T-cell (primary cell): ENCODE results near the gene SPDYE4. TPM values are rescaled to one million over a fixed set of nuclear protein-coding genes. Genes with fewer than 3 reads are reported as not detected.

Source experiments
- ATAC-seq, 4 experiments: fragments of 200-7000 bp in 3 of 4; fragments of 150-1000 bp in 1 of 4; cut with Tn5 transposase; replicated peaks in 1 of 4; 1 replicate in 3 of 4; 2 replicates in 1 of 4; pipeline ENCODE4 v1.10.0; 2021; ENCODE audit warnings: moderate library complexity in 3 of 4, mild to moderate bottlenecking in 2 of 4, moderate number of reproducible peaks in 1 of 4
- CTCF ChIA-PET, 2 donors: fragments of 300-600 bp; sonication (Branson Sonifier 250); formaldehyde crosslinking; loops; one replicate each; lab custom pipeline; 2022; ENCODE audit warnings: antibody characterized with exemption in 2 of 2; lab: Charles Lee
- POLR2A ChIA-PET, 2 donors: fragments of 300-600 bp; sonication (Branson Sonifier 250); formaldehyde crosslinking; loops; one replicate each; lab custom pipeline; 2022; ENCODE audit warnings: antibody characterized with exemption in 2 of 2; lab: Charles Lee
- DNase-seq, 35 experiments: peaks; one replicate each; pipeline versions ENCODE4 v3.0.0 to v3.0.0-alpha.2; 2013 to 2023
- H3K27ac ChIP-seq: one replicate; pipeline ENCODE4 v1.5.1; 2013; ENCODE audit warnings: low read length
- H3K27me3 ChIP-seq, 2 experiments: replicated peaks in 1 of 2; 1 replicate in 1 of 2; 2 replicates in 1 of 2; pipeline versions ENCODE4 v1.6.1 to v1.7.0; 2013; ENCODE audit warnings: low read length in 1 of 2, mixed read lengths in 1 of 2; ENCODE audit not compliant: control insufficient read depth in 2 of 2, insufficient read depth in 2 of 2; ENCODE audit errors: extremely low read depth in 1 of 2
- H3K36me3 ChIP-seq, 2 donors: 1 replicate in 1 of 2; 2 replicates in 1 of 2; pipeline versions ENCODE4 v1.6.1 to v1.7.0; 2013; ENCODE audit warnings: low read length in 1 of 2; ENCODE audit not compliant: control insufficient read depth in 2 of 2, insufficient read depth in 1 of 2; ENCODE audit errors: extremely low read depth in 1 of 2
- H3K4me1 ChIP-seq, 2 experiments: 1 replicate in 1 of 2; 2 replicates in 1 of 2; pipeline versions ENCODE4 v1.6.1 to v1.7.0; 2013; ENCODE audit warnings: low read length in 2 of 2, mixed read lengths in 1 of 2; ENCODE audit not compliant: insufficient read depth in 2 of 2, control insufficient read depth in 1 of 2; ENCODE audit errors: extremely low read depth in 1 of 2
- H3K4me3 ChIP-seq, 2 donors: 1 replicate in 1 of 2; 2 replicates in 1 of 2; pipeline versions ENCODE4 v1.5.1 to v1.7.0; 2013; ENCODE audit warnings: mild to moderate bottlenecking in 2 of 2, low read length in 1 of 2, moderate library complexity in 1 of 2; ENCODE audit not compliant: control insufficient read depth in 1 of 2; ENCODE audit errors: extremely low read depth in 1 of 2
- H3K9me3 ChIP-seq: 2 replicates; pipeline ENCODE4 v1.7.0; 2013
- H3K27ac Mint-ChIP-seq, 2 donors: one replicate each; pipeline ENCODE4 v1.8.0; 2020 to 2021; ENCODE audit warnings: mild to moderate bottlenecking in 2 of 2, mixed read lengths in 2 of 2
- H3K27me3 Mint-ChIP-seq, 2 donors: one replicate each; pipeline ENCODE4 v1.8.0; 2021 to 2022; ENCODE audit warnings: mixed read lengths in 2 of 2
- H3K36me3 Mint-ChIP-seq: one replicate; pipeline ENCODE4 v1.8.0; 2021; ENCODE audit warnings: mixed read lengths
- H3K4me1 Mint-ChIP-seq, 3 donors: one replicate each; pipeline ENCODE4 v1.8.0; 2020 to 2022; ENCODE audit warnings: mixed read lengths in 3 of 3, mild to moderate bottlenecking in 1 of 3
- H3K4me3 Mint-ChIP-seq, 3 donors: one replicate each; pipeline ENCODE4 v1.8.0; 2020 to 2022; ENCODE audit warnings: mild to moderate bottlenecking in 3 of 3, mixed read lengths in 3 of 3, moderate library complexity in 3 of 3
- H3K9me3 Mint-ChIP-seq, 3 donors: one replicate each; pipeline ENCODE4 v1.8.0; 2020 to 2022; ENCODE audit warnings: mixed read lengths in 3 of 3
- WGBS: methylation state at CpG from one replicate; pipeline ENCODE4 v1.1.5; 2013; ENCODE audit warnings: missing lambda C conversion rate; ENCODE audit not compliant: insufficient coverage; 5-methylcytosine and 5-hydroxymethylcytosine counted together
- total RNA-seq, 35 experiments: library from RNA in 6 of 35; stranded (reverse) in 6 of 35; fragments of 120-200 nt in 1 of 35; gene quantifications; one replicate each; pipeline versions ENCODE4 v1.2.1 to v1.2.4 and lab custom pipeline; 2013 to 2026

The SPDYE4 gene
- total RNA-seq, 5 donors from 2014 or later (not counting 1 experiment from before 2014, with no cell fraction given) = not detected

DNA sequence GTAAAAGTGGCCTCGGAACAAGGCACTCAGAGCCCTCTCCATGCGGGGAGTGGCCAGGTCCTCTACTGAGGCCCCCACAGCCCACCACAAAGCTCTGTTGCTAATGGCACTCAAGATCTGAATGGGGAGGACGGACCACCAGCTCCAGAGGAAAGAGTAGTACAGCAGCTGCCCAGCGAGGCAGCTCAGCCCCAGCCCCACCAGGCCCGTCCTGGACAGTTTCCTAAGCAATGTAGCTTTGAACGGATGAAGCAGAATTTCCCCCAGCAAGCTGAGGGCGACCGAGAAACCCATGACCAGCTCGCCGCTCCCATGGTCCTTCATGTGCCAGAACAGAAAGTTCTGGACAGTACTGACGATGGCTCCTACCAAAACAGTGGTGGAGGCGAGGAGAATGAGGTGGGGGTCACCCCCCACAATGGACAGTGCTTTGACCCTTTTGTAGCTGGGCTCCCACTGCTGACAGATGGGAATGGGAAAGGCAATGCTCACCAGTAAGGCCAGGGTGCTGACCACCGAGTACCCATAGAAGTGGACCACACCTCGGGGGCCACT lies 39.4 kb upstream of the SPDYE4 start:
- H3K4me3 Mint-ChIP-seq = no peak overlapping the region
- no peaks in the 10 kb centered on the region for H3K9me3 Mint-ChIP-seq
- peaks cover 0 to 11% of the 10 kb centered on the region in 2 donors for H3K36me3 ChIP-seq
- ATAC-seq (no peak), DNase-seq (no peak)
- peaks cover 0 to 4% of the 10 kb centered on the region in 2 donors for H3K27me3 Mint-ChIP-seq
- CTCF ChIA-PET = no interaction called here
- H3K4me1 ChIP-seq = no peaks in the 10 kb centered on the region
- no peak overlapping the region for H3K27ac Mint-ChIP-seq
- H3K27me3 ChIP-seq = peaks cover 0 to 7% of the 10 kb centered on the region in 2 experiments
- H3K9me3 ChIP-seq = no peaks in the 10 kb centered on the region
- no peak overlapping the region for H3K27ac ChIP-seq
- POLR2A ChIA-PET = no interaction called here
- no peaks in the 10 kb centered on the region for H3K36me3 Mint-ChIP-seq
- 82% methylated on average over 13 of the region's 14 CpGs for WGBS
- H3K4me3 ChIP-seq = no peak overlapping the region
- H3K4me1 Mint-ChIP-seq = no peaks in the 10 kb centered on the region

GRCh38 chr17:8794636-8795035 lies 36.3 kb upstream of the SPDYE4 start:
- peaks cover 3 to 10% (median 4%) of the 10 kb centered on the region in 3 donors for H3K9me3 Mint-ChIP-seq
- H3K27ac ChIP-seq = no peak overlapping the region
- peaks cover 0 to 7% of the 10 kb centered on the region in 2 experiments for H3K27me3 ChIP-seq
- no peak overlapping the region for H3K4me3 Mint-ChIP-seq
- no peak for ATAC-seq
- no peak overlapping the region for H3K4me3 ChIP-seq
- H3K36me3 ChIP-seq = peaks cover 0 to 8% of the 10 kb centered on the region in 2 donors
- peaks cover 6% of the 10 kb centered on the region for H3K9me3 ChIP-seq
- POLR2A ChIA-PET = interaction anchor here in 1 of 2 donors (0.7 kb wide), 1 partner anchor 1284 kb away, joined by 5 read pairs; no protein-coding TSS in a partner anchor
- H3K4me1 Mint-ChIP-seq = no peaks in the 10 kb centered on the region
- no CpG with 5 or more reads among the region's 7 CpGs for WGBS
- H3K36me3 Mint-ChIP-seq = no peaks in the 10 kb centered on the region
- CTCF ChIA-PET = no interaction called here
- no peak for DNase-seq
- no peaks in the 10 kb centered on the region for H3K4me1 ChIP-seq
- peaks cover 0 to 6% of the 10 kb centered on the region in 2 donors for H3K27me3 Mint-ChIP-seq
- no peak overlapping the region for H3K27ac Mint-ChIP-seq

GRCh38 chr17:8793649-8794048 lies 35.3 kb upstream of the SPDYE4 start:
- no peak for DNase-seq
- Mint-ChIP-seq H3K9me3 (peaks cover 3 to 10% (median 4%) of the 10 kb centered on the region in 3 donors), H3K36me3 (no peaks in the 10 kb centered on the region), H3K4me3 (no peak overlapping the region), H3K4me1 (no peaks in the 10 kb centered on the region), H3K27ac (no peak overlapping the region), H3K27me3 (peaks cover 0 to 6% of the 10 kb centered on the region in 2 donors)
- WGBS = 100% methylated on average over 1 of the region's 2 CpGs
- Histone ChIP-seq H3K27me3 (peaks cover 0 to 7% of the 10 kb centered on the region in 2 experiments), H3K27ac (no peak overlapping the region), H3K4me3 (no peak overlapping the region), H3K9me3 (peaks cover 6% of the 10 kb centered on the region), H3K4me1 (no peaks in the 10 kb centered on the region), H3K36me3 (peaks cover 0 to 6% of the 10 kb centered on the region in 2 donors)
- POLR2A ChIA-PET = interaction anchor here in 1 of 2 donors (0.7 kb wide), 1 partner anchor 1285 kb away, joined by 5 read pairs; no protein-coding TSS in a partner anchor
- ATAC-seq = no peak
- CTCF ChIA-PET = no interaction called here

- Mint-ChIP-seq H3K9me3 (peaks cover 3 to 10% (median 4%) of the 10 kb centered on the region in 3 donors), H3K27me3 (peaks cover 0 to 6% of the 10 kb centered on the region in 2 donors), H3K27ac (no peak overlapping the region), H3K4me1 (no peaks in the 10 kb centered on the region), H3K4me3 (no peak overlapping the region), H3K36me3 (no peaks in the 10 kb centered on the region)
- WGBS = no CpG with 5 or more reads among the region's 6 CpGs
- peaks cover 0 to 3% of the 10 kb centered on the region in 2 donors for H3K36me3 ChIP-seq
- ChIA-PET CTCF (no interaction called here), POLR2A (no interaction called here)
- ATAC-seq (no peak), DNase-seq (no peak)
- peaks cover 0 to 7% of the 10 kb centered on the region in 2 experiments for H3K27me3 ChIP-seq
- H3K4me3 ChIP-seq = no peak overlapping the region
- peaks cover 6% of the 10 kb centered on the region for H3K9me3 ChIP-seq
- H3K27ac ChIP-seq = no peak overlapping the region
- no peaks in the 10 kb centered on the region for H3K4me1 ChIP-seq
Observed at GRCh38 chr17:8792646-8793045, 34.3 kb upstream of the SPDYE4 start.

- Histone ChIP-seq H3K27me3 (peaks cover 0 to 3% of the 10 kb centered on the region in 2 experiments), H3K9me3 (peaks cover 6% of the 10 kb centered on the region), H3K4me1 (no peaks in the 10 kb centered on the region), H3K4me3 (no peak overlapping the region), H3K27ac (no peak overlapping the region), H3K36me3 (peaks cover 0 to 3% of the 10 kb centered on the region in 2 donors)
- ATAC-seq (no peak), DNase-seq (no peak)
- Mint-ChIP-seq H3K4me3 (no peak overlapping the region), H3K27me3 (peaks cover 0 to 2% of the 10 kb centered on the region in 2 donors), H3K4me1 (no peaks in the 10 kb centered on the region), H3K27ac (no peak overlapping the region), H3K36me3 (no peaks in the 10 kb centered on the region), H3K9me3 (peaks cover 3 to 10% (median 4%) of the 10 kb centered on the region in 3 donors)
- POLR2A ChIA-PET = no interaction called here
- CTCF ChIA-PET = no interaction called here
- 69% methylated on average over 2 of the region's 2 CpGs for WGBS
Observed at GRCh38 chr17:8791910-8792270, 33.5 kb upstream of the SPDYE4 start.

DNA sequence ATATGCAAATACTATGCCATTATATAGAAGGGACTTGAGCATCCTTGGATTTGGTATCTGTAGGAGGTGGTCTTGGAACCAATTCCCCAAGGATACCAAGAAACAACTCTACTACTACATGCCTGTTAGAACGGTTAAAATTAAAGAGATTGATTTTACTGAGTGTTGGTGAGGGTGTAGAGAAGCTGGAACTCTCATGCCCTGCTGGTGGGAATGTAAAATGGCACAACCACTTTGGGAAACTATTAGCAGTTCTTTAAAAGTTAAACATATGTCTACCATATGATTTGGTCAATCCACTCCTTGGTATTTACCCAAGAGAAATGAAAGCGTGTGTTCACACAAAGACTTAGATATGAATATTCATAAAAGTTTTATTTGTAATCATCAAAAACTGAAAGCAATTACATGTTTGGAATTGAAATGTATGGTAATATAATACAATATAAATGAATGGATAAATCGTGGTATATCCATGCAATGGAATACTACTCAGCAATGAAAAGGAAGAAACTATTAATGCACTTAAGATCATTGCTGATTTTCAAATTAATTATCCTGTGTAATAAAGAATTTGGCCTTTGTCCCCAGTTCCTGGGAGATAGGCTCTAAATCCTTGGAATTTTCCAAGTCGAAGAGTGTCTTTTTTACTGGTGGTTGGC lies 33.0 kb upstream of the SPDYE4 start:
- H3K27me3 Mint-ChIP-seq = peaks cover 0 to 2% of the 10 kb centered on the region in 2 donors
- no peak overlapping the region for H3K4me3 Mint-ChIP-seq
- no CpG with 5 or more reads among the region's 4 CpGs for WGBS
- Histone ChIP-seq H3K27ac (no peak overlapping the region), H3K9me3 (peaks cover 6% of the 10 kb centered on the region), H3K4me3 (no peak overlapping the region), H3K36me3 (peaks cover 0 to 3% of the 10 kb centered on the region in 2 donors), H3K27me3 (peaks cover 0 to 3% of the 10 kb centered on the region in 2 experiments), H3K4me1 (no peaks in the 10 kb centered on the region)
- H3K4me1 Mint-ChIP-seq = no peaks in the 10 kb centered on the region
- H3K9me3 Mint-ChIP-seq = peaks cover 3 to 10% (median 4%) of the 10 kb centered on the region in 3 donors
- ChIA-PET POLR2A (no interaction called here), CTCF (no interaction called here)
- no peak overlapping the region for H3K27ac Mint-ChIP-seq
- no peak for ATAC-seq
- no peak for DNase-seq
- H3K36me3 Mint-ChIP-seq = no peaks in the 10 kb centered on the region
